GM12891 (cell line): Measurements from ENCODE around the gene VTI1A.

ENCODE experiments used
- POLR2A ChIP-seq: IDR thresholded peaks from 2 replicates; pipeline ENCODE4 v1.6.1; 2011; ENCODE audit warnings: low read depth, low read length, control low read depth
- POLR2AphosphoS5 ChIP-seq: IDR thresholded peaks from 2 replicates; pipeline ENCODE4 v1.6.1; 2011; ENCODE audit warnings: low read depth, low read length, control low read depth
- SPI1 ChIP-seq: IDR thresholded peaks from 2 replicates; pipeline ENCODE4 v1.6.1; 2011; ENCODE audit warnings: low read depth, low read length, control low read depth
- TAF1 ChIP-seq: IDR thresholded peaks from 2 replicates; pipeline ENCODE4 v1.6.1; 2011; ENCODE audit warnings: low read depth, low read length, control low read depth

- TF ChIP-seq POLR2AphosphoS5 (no peak), POLR2A (no peak), TAF1 (no peak), SPI1 (no peak)
Measured at GRCh38 chr10:112847778-112848177, 400.8 kb downstream of the VTI1A start.
